Stomach (tissue), 4 donors: ENCODE measurements around the gene ZNRF3.

Source experiments
- CTCF ChIP-seq, 7 experiments: fragments of 450-650 bp in 4 of 7; fragments of 200-600 bp in 3 of 7; sonication (generic) in 3 of 7; IDR thresholded peaks; one replicate each; pipeline ENCODE4 v1.5.1; 2016 to 2019; ENCODE audit warnings: antibody characterized with exemption in 7 of 7, control low read depth in 2 of 7, mild to moderate bottlenecking in 1 of 7
- EP300 ChIP-seq: sonication (generic); formaldehyde crosslinking; IDR thresholded peaks from one replicate; pipeline ENCODE4 v1.6.1; 2017; ENCODE audit warnings: antibody characterized with exemption
- POLR2AphosphoS5 ChIP-seq, 3 donors: sonication (generic); formaldehyde crosslinking; IDR thresholded peaks; one replicate each; pipeline ENCODE4 v1.6.1; 2016; ENCODE audit warnings: antibody characterized with exemption in 3 of 3

DNA sequence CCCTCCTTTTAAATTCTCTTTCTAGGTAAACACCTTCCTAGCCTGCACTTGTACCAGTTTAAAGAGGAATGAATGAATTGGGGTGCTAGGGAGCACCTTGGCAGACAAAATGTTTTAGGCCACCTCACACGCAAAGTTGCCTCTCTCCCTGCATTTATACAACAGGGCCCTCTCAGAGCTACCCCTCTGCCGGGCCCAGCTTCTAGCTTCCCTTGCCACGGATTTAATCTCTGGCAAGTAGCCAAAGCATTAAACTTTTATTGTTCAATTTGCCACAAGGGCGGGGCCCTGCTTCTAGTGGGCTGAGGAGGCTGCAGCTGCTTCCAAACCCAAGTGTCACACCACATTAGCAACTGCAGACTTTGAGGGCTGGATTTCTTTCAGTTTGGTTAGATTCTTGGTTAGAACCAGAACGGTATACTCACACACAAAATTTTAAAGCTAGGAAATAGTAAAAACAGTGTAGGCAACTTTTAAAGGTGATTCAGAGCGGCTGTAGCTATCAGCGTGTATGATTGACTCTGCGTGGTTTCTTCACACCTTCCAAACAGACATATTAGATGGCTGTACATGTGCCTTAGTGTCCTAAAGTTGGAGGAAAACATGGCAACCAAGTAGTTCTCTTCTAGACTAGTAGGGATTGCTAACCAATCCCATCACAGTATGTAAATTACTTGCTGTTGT lies 196.0 kb downstream of the ZNRF3 start:
- TF ChIP-seq EP300: no peak
- TF ChIP-seq CTCF (IDR thresholded peaks at IDR 0.05): no peak
- TF ChIP-seq POLR2AphosphoS5 (IDR thresholded peaks at IDR 0.05): no peak
